Activated CD8-positive, alpha-beta T cell treated with anti-CD3 and anti-CD28 coated beads, Interleukin-2, amount 10 ng/mL, durations not matched to agents 7 days and 5 days (primary cell): ENCODE measurements around the gene SEPTIN5. TPM values are rescaled to one million over a fixed set of nuclear protein-coding genes. Genes with fewer than 3 reads are reported as not detected.

Experiments
- ATAC-seq: fragments of 150-1000 bp; cut with Tn5 transposase; one replicate; pipeline ENCODE4 v1.10.0; 2021; ENCODE audit warnings: moderate library complexity
- CTCF ChIA-PET: fragments of 350-600 bp; sonication (Branson Sonifier 250); formaldehyde crosslinking; loops from one replicate; lab custom pipeline; 2021; ENCODE audit warnings: antibody characterized with exemption; lab: Charles Lee
- POLR2A ChIA-PET: fragments of 350-600 bp; sonication (Branson Sonifier 250); formaldehyde crosslinking; loops from one replicate; lab custom pipeline; 2021; ENCODE audit warnings: antibody characterized with exemption; lab: Charles Lee
- DNase-seq: peaks from one replicate; pipeline ENCODE4 v3.0.0-alpha.2; 2020
- H3K27ac Mint-ChIP-seq: one replicate; pipeline ENCODE4 v1.8.0; 2021; ENCODE audit warnings: mild to moderate bottlenecking, mixed read lengths
- H3K27me3 Mint-ChIP-seq: one replicate; pipeline ENCODE4 v1.8.0; 2021; ENCODE audit warnings: low read depth, mixed read lengths
- H3K36me3 Mint-ChIP-seq: one replicate; pipeline ENCODE4 v1.8.0; 2021; ENCODE audit warnings: low read depth, mixed read lengths
- H3K4me1 Mint-ChIP-seq: one replicate; pipeline ENCODE4 v1.8.0; 2021; ENCODE audit warnings: low read depth, mixed read lengths
- H3K4me3 Mint-ChIP-seq: one replicate; pipeline ENCODE4 v1.8.0; 2021; ENCODE audit warnings: mild to moderate bottlenecking, mixed read lengths
- H3K9me3 Mint-ChIP-seq: one replicate; pipeline ENCODE4 v1.8.0; 2022; ENCODE audit warnings: mixed read lengths; ENCODE audit not compliant: insufficient read depth
- total RNA-seq, 2 experiments: library from RNA; stranded (reverse); gene quantifications; one replicate each; pipeline ENCODE4 v1.2.3, GENCODE V29; 2021

Gene SEPTIN5
- total RNA-seq: under 1 TPM in 1 of 2 experiments, not detected in 1; 0.53 TPM

DNA sequence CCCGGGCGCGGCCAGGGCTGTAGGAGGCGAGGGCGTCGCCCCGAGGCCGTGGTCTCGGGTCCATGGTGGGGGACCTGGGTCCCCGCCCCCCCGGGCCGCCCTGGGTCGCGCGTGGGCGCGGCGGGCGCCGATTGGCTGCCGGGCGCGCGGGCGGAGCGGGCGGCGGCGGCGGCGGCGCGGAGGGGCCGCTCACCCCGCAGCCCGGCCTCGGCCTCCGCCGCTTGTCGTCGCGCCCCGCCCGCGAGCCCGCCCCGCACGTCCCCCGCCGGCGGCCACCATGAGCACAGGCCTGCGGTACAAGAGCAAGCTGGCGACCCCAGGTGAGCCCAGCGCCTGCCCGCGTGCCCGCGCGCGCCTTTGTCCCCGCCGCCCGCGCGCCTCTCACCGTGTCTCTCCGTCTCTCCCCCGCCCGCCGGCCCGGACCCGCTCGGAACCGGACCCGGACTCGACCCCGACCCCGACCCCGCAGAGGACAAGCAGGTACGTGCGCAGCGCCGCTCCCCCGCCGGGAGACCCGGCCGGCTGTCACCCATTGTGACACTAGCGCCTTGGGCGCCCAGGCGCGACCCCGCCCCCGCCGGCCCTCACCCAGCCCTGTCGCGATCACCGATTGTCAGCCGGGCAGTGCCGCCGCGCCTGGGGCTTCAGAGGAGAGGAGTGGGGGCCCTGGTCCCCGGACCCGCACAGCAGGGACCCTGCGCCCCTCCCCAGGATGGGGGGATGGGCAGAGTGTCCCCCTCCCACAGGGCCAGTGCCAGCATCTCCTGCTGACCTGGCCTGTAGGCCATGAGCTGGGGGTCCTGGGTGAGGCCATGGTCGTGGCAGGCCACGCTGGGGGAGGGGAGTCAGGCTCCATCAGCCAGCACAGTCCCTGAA lies at the start of gene SEPTIN5:
TSS of gene SEPTIN5 (plus strand) at position 192 of the 876 bp plus-strand sequence. CDS start at position 278, 86 bp downstream.
- H3K36me3 Mint-ChIP-seq: no peaks in the 10 kb centered on the region
- DNase-seq (no peak), ATAC-seq (no peak)
- H3K4me3 Mint-ChIP-seq: peak within 1 kb of the TSS; percentile 48
- CTCF ChIA-PET: no interaction called here
- H3K27ac Mint-ChIP-seq: no peak within 1 kb of the TSS
- H3K27me3 Mint-ChIP-seq: peaks cover 27% of the 10 kb centered on the region
- no peaks in the 10 kb centered on the region for H3K9me3 Mint-ChIP-seq
- peaks cover 7% of the 10 kb centered on the region for H3K4me1 Mint-ChIP-seq
- POLR2A ChIA-PET: no interaction called here

DNA sequence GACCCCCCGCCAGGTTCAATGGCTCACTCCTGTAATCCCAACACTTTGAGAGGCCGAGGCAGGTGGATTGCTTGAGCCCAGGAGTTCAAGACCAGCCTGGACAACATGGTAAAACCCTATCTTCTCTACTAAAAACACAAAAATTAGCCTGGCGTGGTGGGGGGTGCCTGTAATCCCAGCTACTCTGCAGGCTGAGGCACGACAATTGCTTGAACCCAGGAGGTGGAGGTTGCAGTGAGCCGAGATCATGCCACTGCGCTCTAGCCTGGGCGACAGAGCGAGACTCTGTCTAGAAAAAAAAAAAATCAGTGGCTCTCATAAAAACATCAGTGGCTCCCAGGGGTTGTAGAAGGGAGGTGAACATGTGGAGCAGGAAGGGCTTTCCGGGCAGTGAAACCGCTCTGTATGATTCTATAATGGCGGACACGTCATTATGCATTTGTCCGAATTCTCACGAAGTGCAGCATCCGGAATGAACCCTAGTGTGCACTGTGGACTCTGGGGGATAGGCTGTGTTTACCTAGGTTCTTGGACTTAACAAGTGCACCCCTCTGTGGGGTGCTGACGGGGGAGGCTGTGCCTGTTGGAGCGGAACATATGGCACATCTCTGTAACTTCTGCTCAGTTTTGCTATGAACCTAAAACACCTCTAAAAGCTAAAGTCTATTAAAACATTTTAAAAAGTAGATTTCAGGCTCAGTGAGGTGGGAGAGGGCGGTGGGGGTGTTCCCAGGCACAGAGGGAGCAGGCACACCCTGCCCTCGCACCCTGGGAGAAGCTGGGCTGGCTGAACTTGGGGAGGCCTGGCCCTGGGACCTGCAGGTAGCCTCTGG lies 49.1 kb upstream of the SEPTIN5 start:
- H3K9me3 Mint-ChIP-seq: no peaks in the 10 kb centered on the region
- POLR2A ChIA-PET: no interaction called here
- DNase-seq: no peak
- no peaks in the 10 kb centered on the region for H3K4me1 Mint-ChIP-seq
- CTCF ChIA-PET: no interaction called here
- no peaks in the 10 kb centered on the region for H3K36me3 Mint-ChIP-seq
- ATAC-seq: no peak
- no peak overlapping the region for H3K4me3 Mint-ChIP-seq
- no peak overlapping the region for H3K27ac Mint-ChIP-seq
- no peaks in the 10 kb centered on the region for H3K27me3 Mint-ChIP-seq

DNA sequence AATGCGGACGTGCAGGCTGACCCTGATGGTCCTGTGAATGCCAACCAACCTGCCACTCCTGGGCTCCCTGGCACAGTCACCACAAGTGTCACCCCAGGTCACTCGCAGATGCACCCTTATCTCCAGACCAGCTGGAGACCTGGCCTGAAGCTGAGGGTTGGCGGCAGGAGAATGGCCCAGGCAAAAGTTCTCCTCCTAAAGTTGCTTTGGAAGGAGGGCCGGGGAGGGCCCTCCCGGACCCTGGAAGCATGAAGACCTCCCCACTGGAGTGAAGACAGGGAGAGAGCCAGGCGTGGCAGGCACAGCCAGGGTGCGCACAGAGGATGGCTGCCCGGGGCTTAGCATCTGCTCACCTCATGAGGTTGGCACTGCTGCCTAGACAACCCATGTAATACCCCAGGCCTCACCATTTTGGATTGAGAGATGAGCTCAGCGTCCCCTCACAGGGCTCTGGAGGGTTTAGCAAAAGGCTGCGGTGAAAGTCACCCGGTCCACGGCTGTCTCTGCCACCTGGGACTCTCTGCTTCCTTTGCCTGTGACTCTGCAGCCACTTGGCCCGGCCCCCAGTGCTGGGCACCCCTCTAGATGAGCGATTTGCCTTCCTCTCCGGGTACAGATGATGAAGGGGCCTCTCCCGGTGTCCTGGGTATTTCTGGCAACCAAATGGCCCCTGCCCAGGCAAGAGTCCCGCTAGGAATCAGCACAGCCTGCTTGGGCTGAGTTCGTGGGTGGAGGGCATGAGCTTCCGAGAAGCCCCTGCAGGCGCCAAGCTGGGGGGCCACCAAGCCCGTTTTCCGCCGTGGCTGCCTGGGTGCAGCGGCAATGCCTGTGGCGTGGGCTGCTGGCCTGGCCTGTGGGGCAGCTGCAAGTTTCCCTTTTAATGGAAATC lies 48.3 kb upstream of the SEPTIN5 start:
- ATAC-seq (no peak), DNase-seq (no peak)
- ChIA-PET CTCF (no interaction called here), POLR2A (no interaction called here)
- Mint-ChIP-seq H3K36me3 (no peaks in the 10 kb centered on the region), H3K9me3 (no peaks in the 10 kb centered on the region), H3K27me3 (no peaks in the 10 kb centered on the region), H3K27ac (no peak overlapping the region), H3K4me3 (no peak overlapping the region), H3K4me1 (no peaks in the 10 kb centered on the region)

DNA sequence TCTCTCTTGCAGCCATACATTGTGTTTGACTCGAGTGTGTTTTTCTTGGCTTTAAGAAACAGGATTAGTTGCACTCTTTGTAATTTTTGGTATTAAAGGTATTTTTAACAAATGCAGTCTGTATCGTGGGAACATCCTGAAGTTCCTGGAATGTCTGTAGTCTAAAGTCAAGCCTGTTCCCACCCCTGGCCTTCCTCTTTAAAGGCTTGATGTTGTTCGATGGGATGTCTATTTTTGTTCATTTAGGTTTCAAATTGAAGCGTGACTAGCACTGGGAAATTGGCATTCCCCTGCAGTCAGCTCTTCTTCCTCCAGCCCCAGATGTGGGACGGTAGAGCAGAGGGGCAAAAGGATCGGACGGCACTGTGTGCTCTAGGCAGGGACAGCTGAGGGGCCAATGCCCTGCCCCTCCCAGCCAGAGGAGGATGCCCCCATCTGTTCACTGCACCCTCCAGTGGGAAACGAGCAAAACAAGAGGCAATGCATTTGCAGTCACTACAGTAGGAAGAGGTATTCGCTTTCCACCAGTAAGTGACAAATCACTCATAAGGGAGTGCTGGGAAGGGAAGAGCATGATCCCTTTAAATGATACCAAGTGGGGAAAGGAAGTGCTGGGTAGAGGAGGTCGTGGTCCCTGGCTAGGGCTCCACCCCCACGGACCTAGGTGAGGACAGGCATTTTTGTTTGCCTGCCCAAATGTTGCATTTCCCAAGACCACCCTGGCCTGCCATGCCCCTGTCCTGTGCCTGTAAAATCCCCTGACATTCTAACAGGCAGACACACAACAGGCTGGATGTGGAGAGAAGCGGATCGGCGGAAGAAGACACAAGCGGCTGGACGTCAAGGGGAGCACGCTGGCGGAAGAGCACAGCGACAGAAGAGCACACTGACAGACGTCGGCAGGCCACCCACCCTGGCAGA lies 47.4 kb upstream of the SEPTIN5 start:
- Mint-ChIP-seq H3K4me1 (no peaks in the 10 kb centered on the region), H3K27me3 (peaks cover 2% of the 10 kb centered on the region), H3K27ac (no peak overlapping the region), H3K4me3 (no peak overlapping the region), H3K9me3 (no peaks in the 10 kb centered on the region), H3K36me3 (no peaks in the 10 kb centered on the region)
- ChIA-PET CTCF (no interaction called here), POLR2A (no interaction called here)
- ATAC-seq (no peak), DNase-seq (no peak)

DNA sequence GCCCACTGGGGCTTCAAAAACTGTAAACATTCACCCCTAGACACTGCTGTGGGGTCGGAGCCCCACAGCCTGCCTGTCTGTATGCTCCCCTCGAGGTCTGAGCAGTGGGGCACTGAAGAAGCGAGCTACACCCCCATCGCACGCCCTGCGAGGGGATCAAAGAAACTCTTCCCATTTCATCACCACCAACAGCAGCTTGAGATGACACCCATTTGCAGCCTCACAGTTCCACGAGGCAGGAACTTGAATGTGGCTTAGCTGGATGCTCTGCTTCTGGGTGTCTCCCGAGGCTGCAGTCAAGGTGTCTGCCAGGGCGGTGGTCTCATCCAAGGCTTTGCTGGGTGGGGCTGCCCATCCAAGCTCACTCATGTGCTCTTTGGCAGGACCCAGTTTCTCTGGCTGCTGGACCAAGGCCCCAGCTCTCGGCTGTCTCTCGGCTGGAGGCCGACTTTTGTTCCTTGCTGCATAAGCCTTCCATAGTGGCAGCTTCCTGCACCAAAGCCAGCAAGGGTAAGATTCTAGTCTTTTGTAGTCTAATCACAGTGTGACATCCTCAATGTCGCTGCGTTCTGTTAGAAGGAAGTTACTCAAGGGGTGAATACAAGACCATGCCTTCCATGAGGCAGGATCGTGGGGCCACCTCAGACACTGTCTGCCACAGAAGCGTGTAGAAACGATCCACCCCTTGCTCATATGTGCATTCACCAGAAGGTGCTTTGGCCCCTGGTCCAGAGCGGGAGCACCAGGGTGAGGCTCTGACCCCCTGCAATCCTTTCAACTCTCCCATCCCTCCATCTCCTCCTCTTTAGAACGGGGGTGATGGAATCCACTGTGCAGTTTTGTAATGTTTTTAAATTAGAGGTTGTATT lies 46.2 kb upstream of the SEPTIN5 start:
- POLR2A ChIA-PET: interaction anchor here (0.7 kb wide), 1 partner anchor 1325 kb away, joined by 3 read pairs; no protein-coding TSS in a partner anchor
- Mint-ChIP-seq H3K36me3 (no peaks in the 10 kb centered on the region), H3K4me3 (no peak overlapping the region), H3K27me3 (peaks cover 5% of the 10 kb centered on the region), H3K4me1 (no peaks in the 10 kb centered on the region), H3K9me3 (no peaks in the 10 kb centered on the region), H3K27ac (no peak overlapping the region)
- CTCF ChIA-PET: no interaction called here
- ATAC-seq (no peak), DNase-seq (no peak)

DNA sequence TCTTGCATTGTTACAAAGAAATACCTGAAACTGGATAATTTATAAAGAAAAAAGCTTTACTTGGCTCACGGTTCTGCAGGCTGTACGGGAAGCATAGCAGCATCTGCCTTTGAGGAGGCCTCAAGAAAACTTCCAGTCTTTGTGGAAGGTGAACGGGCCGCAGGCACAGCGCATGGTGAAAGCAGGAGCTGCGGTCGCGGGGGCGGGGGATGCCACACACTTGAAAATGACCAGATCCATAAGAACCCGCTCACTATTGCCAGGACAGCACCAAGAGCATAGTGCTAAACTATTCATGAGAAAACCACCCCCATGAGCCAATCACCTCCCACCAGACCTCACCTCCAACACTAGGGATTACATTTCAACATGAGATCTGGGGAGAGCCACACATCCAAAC lies 45.6 kb upstream of the SEPTIN5 start:
- DNase-seq: no peak

DNA sequence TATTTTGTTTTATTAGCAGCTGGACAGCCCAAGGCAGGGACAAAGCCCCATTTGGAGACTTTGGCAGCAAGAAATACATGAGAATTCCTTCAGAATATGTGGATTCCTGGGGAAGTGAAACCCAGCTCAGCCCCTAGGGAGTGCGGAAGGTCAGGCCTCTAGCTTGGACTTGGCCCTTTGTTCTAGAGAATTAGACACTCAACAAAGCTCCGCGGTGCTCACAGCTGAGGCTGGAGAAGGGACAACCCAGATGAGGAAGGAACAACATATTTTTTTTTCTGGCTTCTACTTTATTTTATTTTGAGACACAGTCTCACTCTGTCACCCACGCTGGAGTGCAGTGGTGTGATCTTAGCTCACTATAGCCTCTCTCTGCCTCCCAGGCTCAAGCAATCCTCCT lies 44.7 kb upstream of the SEPTIN5 start:
- ChIA-PET CTCF (interaction anchor here (1.1 kb wide), 1 partner anchor 10 kb away, joined by 4 read pairs; no protein-coding TSS in a partner anchor), POLR2A (no interaction called here)
- Mint-ChIP-seq H3K27me3 (peaks cover 9% of the 10 kb centered on the region), H3K4me1 (no peaks in the 10 kb centered on the region), H3K27ac (no peak overlapping the region), H3K36me3 (no peaks in the 10 kb centered on the region), H3K4me3 (no peak overlapping the region), H3K9me3 (no peaks in the 10 kb centered on the region)
- no peak for ATAC-seq
- DNase-seq: no peak

More for the DNA sequence above, 45.6 kb upstream of the SEPTIN5 start:
- Mint-ChIP-seq H3K4me1 (no peaks in the 10 kb centered on the region), H3K27me3 (peaks cover 9% of the 10 kb centered on the region), H3K4me3 (no peak overlapping the region), H3K36me3 (no peaks in the 10 kb centered on the region), H3K27ac (no peak overlapping the region), H3K9me3 (no peaks in the 10 kb centered on the region)
- ATAC-seq: no peak
- CTCF ChIA-PET: interaction anchor here (1.1 kb wide), 1 partner anchor 11 kb away, joined by 4 read pairs; no protein-coding TSS in a partner anchor
- POLR2A ChIA-PET: no interaction called here

DNA sequence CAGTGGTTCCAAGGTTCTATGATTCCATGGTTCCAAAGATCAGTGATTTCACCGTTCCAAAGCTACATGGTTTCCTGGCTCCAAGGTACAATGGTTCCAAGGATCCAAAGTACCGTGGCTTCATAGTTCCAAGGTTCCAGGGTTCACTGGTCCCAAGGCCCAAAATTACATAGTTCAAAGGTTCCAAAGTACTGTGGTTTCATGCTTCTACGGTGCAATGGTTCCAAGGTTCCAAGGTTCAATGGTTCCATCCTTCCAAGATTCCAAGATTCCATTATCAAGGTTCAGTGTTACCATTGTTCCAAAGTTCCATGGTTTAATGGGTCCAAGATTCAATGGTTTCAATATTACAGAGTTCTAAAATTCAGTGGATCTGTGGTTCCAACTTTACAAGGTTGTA lies 43.0 kb upstream of the SEPTIN5 start:
- no peak overlapping the region for H3K4me3 Mint-ChIP-seq
- DNase-seq (no peak), ATAC-seq (no peak)
- CTCF ChIA-PET: no interaction called here
- H3K27me3 Mint-ChIP-seq: peaks cover 13% of the 10 kb centered on the region
- H3K4me1 Mint-ChIP-seq: no peaks in the 10 kb centered on the region
- H3K27ac Mint-ChIP-seq: no peak overlapping the region
- no peaks in the 10 kb centered on the region for H3K9me3 Mint-ChIP-seq
- POLR2A ChIA-PET: no interaction called here
- no peaks in the 10 kb centered on the region for H3K36me3 Mint-ChIP-seq

DNA sequence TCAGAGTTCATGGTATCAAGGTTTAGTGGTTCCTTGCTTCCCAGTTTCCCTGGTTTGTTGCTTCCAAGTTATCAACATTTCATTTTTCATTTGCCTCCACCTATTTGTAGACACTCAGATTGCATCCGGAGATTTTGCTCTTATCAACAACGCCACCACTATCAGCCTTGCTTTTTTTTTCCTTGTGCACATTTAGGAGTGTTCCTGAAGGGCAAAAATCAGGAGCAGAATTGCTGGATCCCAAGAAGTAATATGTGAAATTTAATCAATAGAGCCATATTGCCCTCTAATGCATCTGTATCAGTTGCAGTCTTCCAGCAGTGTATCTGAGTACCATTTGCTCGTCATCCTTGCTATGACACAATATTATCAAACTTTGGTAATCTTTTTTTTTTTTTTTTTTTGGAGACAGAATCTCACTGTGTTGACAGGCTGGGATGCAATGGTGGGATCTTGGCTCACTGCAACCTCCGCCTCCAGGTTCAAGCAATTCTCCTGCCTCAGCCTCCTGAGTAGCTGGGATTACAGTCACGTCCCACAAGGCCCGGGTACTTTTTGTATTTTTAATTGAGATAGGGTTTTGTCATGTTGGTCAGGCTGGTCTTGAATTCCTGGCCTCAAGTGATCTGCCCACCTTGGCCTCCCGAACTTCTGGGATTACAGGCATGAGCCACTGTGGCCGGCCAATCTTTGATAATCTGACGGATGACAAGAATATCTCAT lies 42.1 kb upstream of the SEPTIN5 start:
- POLR2A ChIA-PET: no interaction called here
- CTCF ChIA-PET: no interaction called here
- no peak overlapping the region for H3K4me3 Mint-ChIP-seq

More for the DNA sequence above, 42.1 kb upstream of the SEPTIN5 start:
- H3K27me3 Mint-ChIP-seq: peaks cover 13% of the 10 kb centered on the region
- H3K9me3 Mint-ChIP-seq: no peaks in the 10 kb centered on the region
- no peaks in the 10 kb centered on the region for H3K36me3 Mint-ChIP-seq
- H3K4me1 Mint-ChIP-seq: no peaks in the 10 kb centered on the region
- no peak for ATAC-seq
- no peak for DNase-seq
- H3K27ac Mint-ChIP-seq: no peak overlapping the region
